Osteoblast (primary cell): ENCODE results near the gene SLC24A3. TPM values are rescaled to one million over a fixed set of nuclear protein-coding genes. Genes with fewer than 3 reads are reported as not detected.

ENCODE experiments used
- DNase-seq: peaks from one replicate; pipeline ENCODE4 v3.0.0; 2011; ENCODE audit warnings: low spot score, mixed read lengths; ENCODE audit not compliant: insufficient read length; ENCODE audit errors: missing footprints
- H2AFZ ChIP-seq: 2 replicates; pipeline ENCODE4 v1.6.0; 2011; ENCODE audit warnings: mild to moderate bottlenecking, low read length
- H3K27ac ChIP-seq: 2 replicates; pipeline ENCODE4 v1.5.1; 2011; ENCODE audit warnings: mild to moderate bottlenecking, low read depth, low read length, moderate library complexity
- H3K27me3 ChIP-seq: 2 replicates; pipeline ENCODE4 v1.6.0; 2012; ENCODE audit warnings: mild to moderate bottlenecking, control low read depth, inconsistent platforms, low read length, moderate library complexity; ENCODE audit not compliant: insufficient read depth
- H3K36me3 ChIP-seq: 2 replicates; pipeline ENCODE4 v1.5.1; 2011; ENCODE audit warnings: mild to moderate bottlenecking, low read length, control low read depth, moderate library complexity; ENCODE audit not compliant: insufficient read depth
- H3K4me1 ChIP-seq: 2 replicates; pipeline ENCODE4 v1.5.1; 2011; ENCODE audit warnings: mild to moderate bottlenecking, low read length, control low read depth, moderate library complexity; ENCODE audit not compliant: insufficient read depth
- H3K4me2 ChIP-seq: 2 replicates; pipeline ENCODE4 v1.6.0; 2011; ENCODE audit warnings: mild to moderate bottlenecking, low read length; ENCODE audit not compliant: insufficient read depth
- H3K4me3 ChIP-seq: fragments of 200-600 bp; sonication (generic); 3 replicates; pipeline ENCODE4 v1.5.1; 2012; ENCODE audit warnings: mild to moderate bottlenecking, low read length, inconsistent platforms; ENCODE audit not compliant: insufficient read depth
- H3K79me2 ChIP-seq: 2 replicates; pipeline ENCODE4 v1.6.0; 2012; ENCODE audit warnings: mild to moderate bottlenecking, low read length, control low read depth, inconsistent platforms; ENCODE audit not compliant: insufficient read depth
- H3K9me3 ChIP-seq: 2 replicates; pipeline ENCODE4 v1.5.1; 2011; ENCODE audit warnings: low read depth, low read length, control low read depth
- H4K20me1 ChIP-seq: 2 replicates; pipeline ENCODE4 v1.6.0; 2012; ENCODE audit warnings: mild to moderate bottlenecking, low read length, control low read depth; ENCODE audit not compliant: insufficient read depth
- total RNA-seq: library from RNA; depleted of rRNA; stranded (reverse); fragments of >200 nt; gene quantifications from 2 replicates; pipeline ENCODE4 v1.2.3, GENCODE V29; 2012
- TF ChIP-seq, protein P1 (sequence below): IDR thresholded peaks from 2 replicates; pipeline ENCODE4 v1.5.1; 2011; ENCODE audit warnings: mild to moderate bottlenecking, low read depth, low read length, moderate library complexity; ENCODE audit errors: extremely low read depth

SLC24A3 gene
- total RNA-seq, 1 donor = 1.1 TPM

DNA sequence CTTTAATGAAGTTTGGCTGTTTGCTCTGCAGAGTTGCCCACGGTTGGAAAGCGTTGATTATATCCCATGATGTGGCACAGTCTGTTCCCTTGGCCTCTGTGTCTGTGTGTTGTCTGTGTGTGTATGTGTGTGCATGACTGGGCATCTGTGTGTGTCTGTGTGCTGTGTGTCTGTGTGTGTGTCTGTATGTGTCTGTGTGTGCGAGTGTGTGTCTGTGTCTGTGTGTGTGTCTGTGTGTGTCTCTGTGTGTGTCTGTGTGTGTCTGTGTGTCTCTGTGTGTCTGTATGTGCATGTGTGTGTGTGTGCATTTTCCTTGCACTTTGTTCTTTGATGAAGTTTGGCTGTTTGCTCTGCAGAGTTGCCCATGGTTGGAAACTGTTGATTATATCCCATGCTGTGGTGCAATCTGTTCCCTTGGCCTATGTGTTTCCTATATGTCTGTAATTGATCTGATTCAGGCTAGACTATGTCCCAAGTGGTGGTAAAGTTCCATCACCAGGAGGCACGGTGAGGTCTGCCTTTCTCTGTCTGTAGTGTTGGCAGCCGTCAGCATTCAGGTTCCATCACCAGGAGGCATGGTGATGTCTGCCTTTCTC, 467.6 kb downstream of the SLC24A3 start:
- Histone ChIP-seq H3K4me3 (no peak overlapping the region), H3K27ac (no peak overlapping the region), H2AFZ (no peak overlapping the region), H3K36me3 (no peaks in the 10 kb centered on the region), H3K4me1 (no peaks in the 10 kb centered on the region), H4K20me1 (no peaks in the 10 kb centered on the region), H3K9me3 (no peaks in the 10 kb centered on the region), H3K4me2 (no peak overlapping the region), H3K79me2 (no peaks in the 10 kb centered on the region), H3K27me3 (peaks cover 5% of the 10 kb centered on the region)
- TF ChIP-seq, protein P1, sequence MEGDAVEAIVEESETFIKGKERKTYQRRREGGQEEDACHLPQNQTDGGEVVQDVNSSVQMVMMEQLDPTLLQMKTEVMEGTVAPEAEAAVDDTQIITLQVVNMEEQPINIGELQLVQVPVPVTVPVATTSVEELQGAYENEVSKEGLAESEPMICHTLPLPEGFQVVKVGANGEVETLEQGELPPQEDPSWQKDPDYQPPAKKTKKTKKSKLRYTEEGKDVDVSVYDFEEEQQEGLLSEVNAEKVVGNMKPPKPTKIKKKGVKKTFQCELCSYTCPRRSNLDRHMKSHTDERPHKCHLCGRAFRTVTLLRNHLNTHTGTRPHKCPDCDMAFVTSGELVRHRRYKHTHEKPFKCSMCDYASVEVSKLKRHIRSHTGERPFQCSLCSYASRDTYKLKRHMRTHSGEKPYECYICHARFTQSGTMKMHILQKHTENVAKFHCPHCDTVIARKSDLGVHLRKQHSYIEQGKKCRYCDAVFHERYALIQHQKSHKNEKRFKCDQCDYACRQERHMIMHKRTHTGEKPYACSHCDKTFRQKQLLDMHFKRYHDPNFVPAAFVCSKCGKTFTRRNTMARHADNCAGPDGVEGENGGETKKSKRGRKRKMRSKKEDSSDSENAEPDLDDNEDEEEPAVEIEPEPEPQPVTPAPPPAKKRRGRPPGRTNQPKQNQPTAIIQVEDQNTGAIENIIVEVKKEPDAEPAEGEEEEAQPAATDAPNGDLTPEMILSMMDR = no peak
- no peak for DNase-seq

DNA sequence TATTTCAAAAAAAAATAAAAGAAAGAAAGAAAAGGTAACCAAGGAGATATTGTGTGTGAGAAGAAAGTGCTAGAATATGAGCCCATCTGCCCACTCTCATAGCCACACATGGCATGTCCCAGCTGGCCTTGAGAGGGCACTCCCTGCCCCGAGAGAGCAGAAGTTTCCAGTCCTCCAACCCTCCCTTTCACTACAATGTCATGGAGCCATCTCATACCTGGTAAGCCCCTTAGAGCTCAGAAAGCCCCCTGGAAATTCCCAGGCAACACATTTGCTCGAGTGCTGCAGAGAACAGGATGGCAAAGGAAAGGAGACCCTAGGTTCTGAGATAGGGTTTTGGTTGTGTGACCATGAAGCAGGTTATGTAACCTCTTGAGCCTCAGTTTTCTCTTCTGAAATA, 469.8 kb downstream of the SLC24A3 start:
- no peak overlapping the region for H3K4me2 ChIP-seq
- no peaks in the 10 kb centered on the region for H3K9me3 ChIP-seq
- H3K79me2 ChIP-seq = no peaks in the 10 kb centered on the region
- no peaks in the 10 kb centered on the region for H4K20me1 ChIP-seq
- H3K4me1 ChIP-seq = no peaks in the 10 kb centered on the region
- TF ChIP-seq, protein P1 = no peak
- no peaks in the 10 kb centered on the region for H3K36me3 ChIP-seq
- no peak overlapping the region for H2AFZ ChIP-seq
- DNase-seq = no peak
- H3K4me3 ChIP-seq = no peak overlapping the region
- peaks cover 5% of the 10 kb centered on the region for H3K27me3 ChIP-seq
- no peak overlapping the region for H3K27ac ChIP-seq

DNA sequence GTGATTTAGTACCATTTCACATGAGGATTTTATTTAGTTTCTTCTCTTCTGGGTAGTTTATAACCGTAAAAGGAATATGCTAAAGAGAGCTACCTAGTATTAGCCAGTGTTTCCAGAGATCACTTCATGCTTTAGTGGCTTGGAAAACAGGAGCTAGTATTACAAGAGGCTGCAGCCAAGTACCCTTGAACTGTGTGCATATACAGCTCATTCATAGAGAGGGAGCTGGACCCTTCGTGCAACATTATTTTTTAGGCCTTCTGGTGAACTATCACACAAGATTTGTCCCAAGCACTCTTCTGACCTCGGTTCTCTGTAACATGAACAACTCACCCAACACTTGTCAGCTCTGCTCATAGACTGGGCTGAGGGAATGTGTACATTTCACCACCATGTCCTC, 470.7 kb downstream of the SLC24A3 start:
- Histone ChIP-seq H3K4me2 (no peak overlapping the region), H2AFZ (no peak overlapping the region), H3K27ac (no peak overlapping the region), H3K27me3 (peaks cover 5% of the 10 kb centered on the region), H3K79me2 (no peaks in the 10 kb centered on the region), H4K20me1 (no peaks in the 10 kb centered on the region), H3K9me3 (no peaks in the 10 kb centered on the region), H3K4me3 (no peak overlapping the region), H3K36me3 (no peaks in the 10 kb centered on the region), H3K4me1 (peaks cover 1% of the 10 kb centered on the region)
- no peak for DNase-seq
- TF ChIP-seq, protein P1 = no peak

- Histone ChIP-seq H3K9me3 (no peaks in the 10 kb centered on the region), H3K4me2 (no peak overlapping the region), H3K27ac (no peak overlapping the region), H3K4me1 (peaks cover 2% of the 10 kb centered on the region), H2AFZ (no peak overlapping the region), H3K36me3 (no peaks in the 10 kb centered on the region), H4K20me1 (no peaks in the 10 kb centered on the region), H3K79me2 (no peaks in the 10 kb centered on the region), H3K27me3 (peaks cover 5% of the 10 kb centered on the region), H3K4me3 (no peak overlapping the region)
- no peak for DNase-seq
- TF ChIP-seq, protein P1 = no peak
These were observed 471.4 kb downstream of the SLC24A3 start for GRCh38 chr20:19683822-19684221.
